ENCODE measurements around the gene EID2.

GRCh38 chr19:39517432-39517831 is 22.5 kb downstream of the EID2 start:
- TF ChIP-seq RAD21 (IDR thresholded peaks at IDR 0.05; ENCODE audit: low read length): no peak
- no peak for TF ChIP-seq CTCF (conservative IDR thresholded peaks at IDR 0.05; ENCODE audit: low read depth, low read length)
- TF ChIP-seq POLR2A (IDR thresholded peaks at IDR 0.05; ENCODE audit: low read depth, low read length): no peak
- no peak for TF ChIP-seq CEBPB (IDR thresholded peaks at IDR 0.05; ENCODE audit: low read depth, low read length)
- no peak for TF ChIP-seq SMC3 (IDR thresholded peaks at IDR 0.05; ENCODE audit: low read depth, low read length)
- no peak for TF ChIP-seq CHD1 (IDR thresholded peaks at IDR 0.05; ENCODE audit: low read depth, low read length)
- TF ChIP-seq MAFK (IDR thresholded peaks at IDR 0.05; ENCODE audit: low read depth, low read length): no peak
- TF ChIP-seq USF2 (IDR thresholded peaks at IDR 0.05; ENCODE audit: low read depth, low read length): no peak
- TF ChIP-seq MAZ (IDR thresholded peaks at IDR 0.05; ENCODE audit: borderline replicate concordance, low read depth, low read length): no peak
- no peak for TF ChIP-seq ELK1 (IDR thresholded peaks at IDR 0.05; ENCODE audit: borderline replicate concordance, low read depth, low read length)
- no peak for TF ChIP-seq NFE2L2 (IDR thresholded peaks at IDR 0.05; ENCODE audit: low read depth, low read length)
- no peak for TF ChIP-seq RCOR1 (IDR thresholded peaks at IDR 0.05; ENCODE audit: insufficient replicate concordance, low read length)

All from IMR-90 (cell line).